ENCODE measurements around the gene CITED1. TPM values are rescaled to one million over a fixed set of nuclear protein-coding genes. Genes with fewer than 3 reads are reported as not detected.

Gene CITED1
- total RNA-seq, 1 donor from 2014 or later = not detected

- DNase-seq (ENCODE audit: low read depth) = no peak
- TF ChIP-seq CTCF (IDR thresholded peaks at IDR 0.05; ENCODE audit: insufficient read depth, low read length, poor library complexity, severe bottlenecking) = no peak
Observed at GRCh38 chrX:72312311-72312940, 6.7 kb upstream of the CITED1 start.

GRCh38 chrX:72309297-72310071 lies 3.8 kb upstream of the CITED1 start:
- TF ChIP-seq CTCF (IDR thresholded peaks at IDR 0.05; ENCODE audit: insufficient read depth, low read length, poor library complexity, severe bottlenecking) = no peak
- H3K36me3 ChIP-seq (ENCODE audit: control insufficient read depth, insufficient read depth, low read length) = no peaks in the 10 kb centered on the region
- DNase-seq (ENCODE audit: low read depth) = no peak
- H3K27me3 ChIP-seq (ENCODE audit: control insufficient read depth, insufficient read depth, low read length) = peaks cover 66% of the 10 kb centered on the region
- H3K4me3 ChIP-seq (ENCODE audit: low read depth, low read length) = no peak overlapping the region

More at GRCh38 chrX:72312311-72312940, 6.7 kb upstream of the CITED1 start:
- no peak overlapping the region for H3K4me3 ChIP-seq (ENCODE audit: low read depth, low read length)
- H3K36me3 ChIP-seq (ENCODE audit: control insufficient read depth, insufficient read depth, low read length) = no peaks in the 10 kb centered on the region
- H3K27me3 ChIP-seq (ENCODE audit: control insufficient read depth, insufficient read depth, low read length) = peaks cover 54% of the 10 kb centered on the region

- Histone ChIP-seq H3K36me3 (ENCODE audit: control insufficient read depth, insufficient read depth, low read length) (no peaks in the 10 kb centered on the region), H3K27me3 (ENCODE audit: control insufficient read depth, insufficient read depth, low read length) (peaks cover 66% of the 10 kb centered on the region), H3K4me3 (ENCODE audit: low read depth, low read length) (no peak overlapping the region)
- no peak for TF ChIP-seq CTCF (IDR thresholded peaks at IDR 0.05; ENCODE audit: insufficient read depth, low read length, poor library complexity, severe bottlenecking)
- DNase-seq (ENCODE audit: low read depth) = no peak
Observed at GRCh38 chrX:72308566-72309296, 3.0 kb upstream of the CITED1 start.

- H3K4me3 ChIP-seq (ENCODE audit: low read depth, low read length) = no peak overlapping the region
- DNase-seq (ENCODE audit: low read depth) = no peak
- H3K27me3 ChIP-seq (ENCODE audit: control insufficient read depth, insufficient read depth, low read length) = peaks cover 68% of the 10 kb centered on the region
- no peak for TF ChIP-seq CTCF (IDR thresholded peaks at IDR 0.05; ENCODE audit: insufficient read depth, low read length, poor library complexity, severe bottlenecking)
- H3K36me3 ChIP-seq (ENCODE audit: control insufficient read depth, insufficient read depth, low read length) = no peaks in the 10 kb centered on the region
Observed at GRCh38 chrX:72308209-72308565, 2.5 kb upstream of the CITED1 start.

- no peak overlapping the region for H3K4me3 ChIP-seq (ENCODE audit: low read depth, low read length)
- peaks cover 71% of the 10 kb centered on the region for H3K27me3 ChIP-seq (ENCODE audit: control insufficient read depth, insufficient read depth, low read length)
- no peak for DNase-seq (ENCODE audit: low read depth)
- no peaks in the 10 kb centered on the region for H3K36me3 ChIP-seq (ENCODE audit: control insufficient read depth, insufficient read depth, low read length)
- TF ChIP-seq CTCF (IDR thresholded peaks at IDR 0.05; ENCODE audit: insufficient read depth, low read length, poor library complexity, severe bottlenecking) = no peak
Observed at GRCh38 chrX:72307646-72308051, 1.9 kb upstream of the CITED1 start.
